Mesenchymal stem cell (in vitro differentiated cells and primary cell): ENCODE results near the gene PHRF1.

Source experiments
- DNase-seq: peaks from one replicate; pipeline ENCODE4 v3.0.0-alpha.2; 2013
- H2AFZ ChIP-seq: one replicate; pipeline ENCODE4 v1.6.1; 2013; ENCODE audit warnings: low read depth, mild to moderate bottlenecking, control low read depth, inconsistent platforms, low read length, moderate library complexity
- H2AK5ac ChIP-seq: 2 replicates; pipeline ENCODE4 v1.6.1; 2013; ENCODE audit warnings: low read length, moderate library complexity, mild to moderate bottlenecking, inconsistent platforms; ENCODE audit not compliant: severe bottlenecking
- H2BK120ac ChIP-seq: one replicate; pipeline ENCODE4 v1.6.1; 2013; ENCODE audit warnings: low read depth, mild to moderate bottlenecking, inconsistent platforms, low read length, moderate library complexity
- H2BK12ac ChIP-seq, 2 experiments: one replicate each; pipeline ENCODE4 v1.6.1; 2013; ENCODE audit warnings: inconsistent platforms in 2 of 2, low read length in 2 of 2, mild to moderate bottlenecking in 2 of 2, moderate library complexity in 2 of 2, control low read depth in 1 of 2
- H2BK15ac ChIP-seq: one replicate; pipeline ENCODE4 v1.6.1; 2013; ENCODE audit warnings: mild to moderate bottlenecking, low read depth, inconsistent platforms; ENCODE audit not compliant: poor library complexity, severe bottlenecking
- H2BK5ac ChIP-seq: 2 replicates; pipeline ENCODE4 v1.6.1; 2013; ENCODE audit warnings: low read depth, mild to moderate bottlenecking, low read length, control low read depth, inconsistent platforms; ENCODE audit not compliant: poor library complexity, severe bottlenecking
- H3K14ac ChIP-seq, 2 experiments: one replicate each; pipeline ENCODE4 v1.6.1; 2013; ENCODE audit warnings: inconsistent platforms in 2 of 2, low read length in 2 of 2, control low read depth in 1 of 2, mild to moderate bottlenecking in 1 of 2, moderate library complexity in 1 of 2
- H3K18ac ChIP-seq, 2 experiments: one replicate each; pipeline ENCODE4 v1.6.1; 2013; ENCODE audit warnings: inconsistent platforms in 2 of 2, low read length in 2 of 2, control low read depth in 1 of 2, low read depth in 1 of 2, mild to moderate bottlenecking in 1 of 2
- H3K23ac ChIP-seq, 2 experiments: one replicate each; pipeline ENCODE4 v1.6.1; 2013; ENCODE audit warnings: inconsistent platforms in 2 of 2, low read length in 2 of 2, mild to moderate bottlenecking in 2 of 2, moderate library complexity in 2 of 2, control low read depth in 1 of 2
- H3K27ac ChIP-seq: 2 replicates; pipeline ENCODE4 v1.5.1; 2013; ENCODE audit warnings: mild to moderate bottlenecking, moderate library complexity, low read length, control low read depth, inconsistent platforms; ENCODE audit not compliant: poor library complexity, severe bottlenecking
- H3K27me3 ChIP-seq, 2 experiments: 2 replicates each; pipeline versions ENCODE4 v1.6.1 to v1.7.0; 2013; ENCODE audit warnings: low read length in 2 of 2, mild to moderate bottlenecking in 2 of 2, moderate library complexity in 2 of 2, control low read depth in 1 of 2, inconsistent platforms in 1 of 2; ENCODE audit not compliant: control insufficient read depth in 1 of 2, insufficient read depth in 1 of 2
- H3K36me3 ChIP-seq, 2 experiments: 2 replicates each; pipeline versions ENCODE4 v1.6.1 to v1.7.0; 2013; ENCODE audit warnings: low read length in 2 of 2, control low read depth in 1 of 2, inconsistent platforms in 1 of 2, low read depth in 1 of 2, mild to moderate bottlenecking in 1 of 2; ENCODE audit not compliant: insufficient read depth in 2 of 2, control insufficient read depth in 1 of 2
- H3K4ac ChIP-seq, 2 experiments: one replicate each; pipeline ENCODE4 v1.6.1; 2013; ENCODE audit warnings: inconsistent platforms in 2 of 2, low read length in 2 of 2, mild to moderate bottlenecking in 2 of 2, moderate library complexity in 2 of 2, control low read depth in 1 of 2, low read depth in 1 of 2
- H3K4me1 ChIP-seq: 2 replicates; pipeline ENCODE4 v1.6.1; 2013; ENCODE audit warnings: low read depth, low read length, control low read depth; ENCODE audit not compliant: control insufficient read depth, insufficient read depth
- H3K4me2 ChIP-seq: 2 replicates; pipeline ENCODE4 v1.6.1; 2013; ENCODE audit warnings: low read length, mild to moderate bottlenecking, inconsistent platforms; ENCODE audit not compliant: poor library complexity, severe bottlenecking
- H3K4me3 ChIP-seq, 2 experiments: 2 replicates each; pipeline versions ENCODE4 v1.5.1 to v1.7.0; 2013; ENCODE audit warnings: low read length in 2 of 2, mild to moderate bottlenecking in 2 of 2, control low read depth in 1 of 2, low read depth in 1 of 2; ENCODE audit not compliant: insufficient read depth in 1 of 2
- H3K79me1 ChIP-seq: replicated peaks from 2 replicates; pipeline ENCODE4 v1.6.1; 2013; ENCODE audit warnings: mild to moderate bottlenecking, control low read depth, low read length, inconsistent platforms; ENCODE audit not compliant: poor library complexity, severe bottlenecking
- H3K9ac ChIP-seq: 2 replicates; pipeline ENCODE4 v1.7.0; 2013; ENCODE audit warnings: mild to moderate bottlenecking, low read length, moderate library complexity
- H3K9me3 ChIP-seq: 2 replicates; pipeline ENCODE4 v1.7.0; 2013; ENCODE audit warnings: mild to moderate bottlenecking, low read length; ENCODE audit not compliant: control insufficient read depth
- H4K8ac ChIP-seq: one replicate; pipeline ENCODE4 v1.6.1; 2013; ENCODE audit warnings: inconsistent platforms, mild to moderate bottlenecking, low read length, moderate library complexity
- H4K91ac ChIP-seq: one replicate; pipeline ENCODE4 v1.6.1; 2013; ENCODE audit warnings: mild to moderate bottlenecking, low read length, inconsistent platforms
- WGBS: methylation state at CpG from one replicate; pipeline ENCODE4 v1.1.7; 2013; ENCODE audit warnings: mixed read lengths; 5-methylcytosine and 5-hydroxymethylcytosine counted together

The PHRF1 gene

DNA sequence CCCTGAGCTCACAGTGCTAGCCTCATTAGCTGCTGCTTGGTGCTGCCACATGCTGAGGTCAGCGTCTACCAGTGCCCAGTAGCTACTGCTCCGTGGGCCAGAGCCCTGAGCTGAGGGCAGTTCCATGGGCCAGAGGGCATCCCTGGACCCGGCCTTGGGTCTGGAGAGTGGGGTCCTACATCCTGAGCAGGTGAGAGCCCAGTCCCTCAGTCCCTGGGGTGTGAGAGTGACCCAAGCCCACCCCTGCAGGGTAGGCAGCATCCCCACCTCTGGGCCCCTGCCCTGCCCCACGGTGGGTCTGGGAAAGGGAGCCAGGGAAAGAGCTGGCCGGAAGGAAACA is 25.6 kb upstream of the PHRF1 start:
- Histone ChIP-seq H3K4me1 (peaks cover 19% of the 10 kb centered on the region), H3K27me3 (peaks cover 0 to 44% of the 10 kb centered on the region in 2 experiments), H3K9me3 (no peaks in the 10 kb centered on the region), H2AFZ (no peak overlapping the region), H3K4me2 (no peak overlapping the region), H3K18ac (no peak overlapping the region), H2BK120ac (no peak overlapping the region), H3K9ac (no peak overlapping the region), H3K79me1 (no peaks in the 10 kb centered on the region), H2BK5ac (no peak overlapping the region), H3K36me3 (no peaks in the 10 kb centered on the region), H4K8ac (no peak overlapping the region), H2AK5ac (no peak overlapping the region), H4K91ac (peak overlapping the region; percentile 25), H3K27ac (no peak overlapping the region), H3K4me3 (no peak overlapping the region), H2BK15ac (no peak overlapping the region), H2BK12ac (no peak overlapping the region), H3K4ac (no peak overlapping the region), H3K14ac (no peak overlapping the region), H3K23ac (no peak overlapping the region)
- no peak for DNase-seq
- 76% methylated on average over 4 of the region's 5 CpGs for WGBS

DNA sequence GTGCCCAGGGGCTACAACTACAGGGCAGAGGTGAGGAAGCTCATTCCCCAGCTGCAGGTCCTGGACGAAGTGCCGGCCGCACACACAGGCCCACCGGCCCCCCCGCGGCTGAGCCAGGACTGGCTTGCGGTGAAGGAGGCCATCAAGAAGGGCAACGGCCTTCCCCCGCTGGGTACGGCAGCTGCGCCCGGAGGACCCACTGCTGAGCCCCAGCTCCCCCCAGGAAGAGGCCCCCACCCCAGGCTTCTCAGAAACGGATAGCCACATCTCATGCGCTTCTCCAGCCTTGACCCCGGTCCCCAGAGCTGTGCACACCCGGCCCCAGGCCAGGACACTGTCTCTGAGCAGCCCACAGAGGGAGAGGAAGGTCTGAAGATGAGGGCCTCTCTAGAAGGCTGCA is 25.1 kb upstream of the PHRF1 start:
- no peak overlapping the region for H3K9ac ChIP-seq
- H3K4ac ChIP-seq = no peak overlapping the region
- no peak for DNase-seq
- H3K18ac ChIP-seq = no peak overlapping the region
- no peak overlapping the region for H3K4me2 ChIP-seq
- H3K23ac ChIP-seq = no peak overlapping the region
- H3K9me3 ChIP-seq = no peaks in the 10 kb centered on the region
- no peak overlapping the region for H4K8ac ChIP-seq
- no peak overlapping the region for H3K4me3 ChIP-seq
- H4K91ac ChIP-seq = no peak overlapping the region
- 90% methylated on average over 14 of the region's 16 CpGs for WGBS
- H2BK120ac ChIP-seq = no peak overlapping the region
- peaks cover 22% of the 10 kb centered on the region for H3K4me1 ChIP-seq
- no peaks in the 10 kb centered on the region for H3K36me3 ChIP-seq
- no peak overlapping the region for H3K14ac ChIP-seq
- H2BK15ac ChIP-seq = no peak overlapping the region
- no peak overlapping the region for H2BK12ac ChIP-seq
- H2AFZ ChIP-seq = no peak overlapping the region
- H3K79me1 ChIP-seq = no peaks in the 10 kb centered on the region
- no peak overlapping the region for H3K27ac ChIP-seq
- no peak overlapping the region for H2AK5ac ChIP-seq
- peaks cover under 1 to 45% of the 10 kb centered on the region in 2 experiments for H3K27me3 ChIP-seq
- H2BK5ac ChIP-seq = no peak overlapping the region

DNA sequence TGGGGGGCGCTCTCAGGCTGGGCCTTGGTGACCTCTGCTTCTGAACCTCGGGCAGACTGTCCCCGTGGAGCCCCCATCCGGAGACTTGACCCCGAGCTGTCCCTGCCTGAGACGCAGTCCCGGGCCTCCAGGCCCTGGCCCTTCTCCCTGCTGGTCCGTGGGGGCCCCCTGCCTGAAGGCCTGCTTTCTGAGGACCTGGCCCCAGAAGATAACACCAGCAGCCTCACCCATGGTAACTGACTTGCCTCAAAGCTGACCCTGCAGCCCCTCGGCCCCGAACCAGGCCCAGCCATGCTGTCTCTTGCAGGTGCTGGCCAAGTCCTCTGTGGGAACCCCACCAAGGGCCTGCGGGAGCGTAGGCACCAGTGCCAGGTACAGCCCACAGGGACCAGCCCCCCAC is 24.7 kb upstream of the PHRF1 start:
- Histone ChIP-seq H3K79me1 (no peaks in the 10 kb centered on the region), H2BK12ac (no peak overlapping the region), H3K4me2 (no peak overlapping the region), H3K9me3 (no peaks in the 10 kb centered on the region), H3K9ac (no peak overlapping the region), H3K18ac (no peak overlapping the region), H3K27ac (no peak overlapping the region), H3K14ac (no peak overlapping the region), H2BK15ac (no peak overlapping the region), H3K4me1 (peaks cover 23% of the 10 kb centered on the region), H2BK120ac (no peak overlapping the region), H3K4ac (no peak overlapping the region), H3K36me3 (no peaks in the 10 kb centered on the region), H3K23ac (no peak overlapping the region), H4K91ac (no peak overlapping the region), H2AFZ (no peak overlapping the region), H2AK5ac (no peak overlapping the region), H2BK5ac (no peak overlapping the region), H3K4me3 (no peak overlapping the region), H3K27me3 (peaks cover 6 to 48% of the 10 kb centered on the region in 2 experiments), H4K8ac (peak overlapping the region; percentile 55)
- DNase-seq = no peak
- WGBS = 87% methylated on average over 12 of the region's 12 CpGs

DNA sequence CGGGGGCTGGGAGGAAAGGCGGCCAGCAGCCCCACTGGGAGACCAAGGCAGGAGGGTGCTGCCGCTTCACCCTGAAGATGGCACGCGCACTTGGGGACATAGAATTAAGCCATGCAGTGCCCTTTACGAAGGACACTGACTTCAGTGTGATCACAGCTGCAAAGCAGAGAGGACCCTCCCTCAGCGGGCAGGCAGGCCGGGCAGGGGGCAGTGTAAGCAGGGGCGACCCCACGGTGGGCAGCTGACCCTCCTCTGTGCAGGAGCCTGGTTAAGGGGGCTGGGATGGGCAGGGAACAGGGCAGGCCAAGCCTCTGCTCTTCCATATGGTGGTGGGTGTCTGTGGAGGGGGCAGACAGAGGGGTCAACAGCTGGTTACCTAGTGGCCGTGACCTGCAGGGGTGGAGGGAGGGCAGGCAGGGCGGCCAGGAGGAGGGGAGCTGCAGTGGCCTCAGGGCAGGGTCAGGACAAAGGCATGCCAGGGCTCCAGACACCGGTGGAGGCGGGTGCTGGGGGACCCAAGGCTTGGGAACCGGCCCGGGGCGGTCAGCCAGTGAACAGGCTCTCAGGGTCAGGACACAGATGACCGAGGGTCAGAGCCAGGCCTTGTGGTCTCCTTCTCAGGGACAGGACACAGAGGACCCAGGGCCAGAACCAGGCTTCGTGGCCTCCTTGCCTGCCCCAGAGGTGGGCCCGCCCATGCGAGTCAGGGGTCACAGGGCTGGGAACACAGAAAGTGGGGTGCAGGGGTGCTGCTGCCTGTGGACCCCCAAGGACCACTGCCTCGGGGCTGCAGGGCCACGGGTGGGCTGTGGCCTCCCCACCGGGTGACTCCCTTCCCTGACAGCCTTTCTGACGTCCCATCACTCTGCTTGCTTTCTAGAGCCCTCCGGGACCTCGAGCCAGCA is 22.9 kb upstream of the PHRF1 start:
- Histone ChIP-seq H2AFZ (no peak overlapping the region), H3K4me3 (peak overlapping the region in 1 of 2 experiments; percentile 6), H3K79me1 (no peaks in the 10 kb centered on the region), H3K9ac (no peak overlapping the region), H4K91ac (no peak overlapping the region), H3K14ac (no peak overlapping the region), H3K4ac (no peak overlapping the region), H3K4me1 (peaks cover 23% of the 10 kb centered on the region), H2BK15ac (no peak overlapping the region), H2BK12ac (no peak overlapping the region), H3K9me3 (no peaks in the 10 kb centered on the region), H4K8ac (no peak overlapping the region), H2BK120ac (no peak overlapping the region), H2BK5ac (no peak overlapping the region), H3K18ac (no peak overlapping the region), H3K36me3 (no peaks in the 10 kb centered on the region), H2AK5ac (no peak overlapping the region), H3K23ac (no peak overlapping the region), H3K27me3 (peaks cover 12 to 62% of the 10 kb centered on the region in 2 experiments), H3K4me2 (no peak overlapping the region), H3K27ac (no peak overlapping the region)
- WGBS = 86% methylated on average over 27 of the region's 27 CpGs
- DNase-seq = no peak
